ENCODE results near the gene PIP5K1C.

DNA sequence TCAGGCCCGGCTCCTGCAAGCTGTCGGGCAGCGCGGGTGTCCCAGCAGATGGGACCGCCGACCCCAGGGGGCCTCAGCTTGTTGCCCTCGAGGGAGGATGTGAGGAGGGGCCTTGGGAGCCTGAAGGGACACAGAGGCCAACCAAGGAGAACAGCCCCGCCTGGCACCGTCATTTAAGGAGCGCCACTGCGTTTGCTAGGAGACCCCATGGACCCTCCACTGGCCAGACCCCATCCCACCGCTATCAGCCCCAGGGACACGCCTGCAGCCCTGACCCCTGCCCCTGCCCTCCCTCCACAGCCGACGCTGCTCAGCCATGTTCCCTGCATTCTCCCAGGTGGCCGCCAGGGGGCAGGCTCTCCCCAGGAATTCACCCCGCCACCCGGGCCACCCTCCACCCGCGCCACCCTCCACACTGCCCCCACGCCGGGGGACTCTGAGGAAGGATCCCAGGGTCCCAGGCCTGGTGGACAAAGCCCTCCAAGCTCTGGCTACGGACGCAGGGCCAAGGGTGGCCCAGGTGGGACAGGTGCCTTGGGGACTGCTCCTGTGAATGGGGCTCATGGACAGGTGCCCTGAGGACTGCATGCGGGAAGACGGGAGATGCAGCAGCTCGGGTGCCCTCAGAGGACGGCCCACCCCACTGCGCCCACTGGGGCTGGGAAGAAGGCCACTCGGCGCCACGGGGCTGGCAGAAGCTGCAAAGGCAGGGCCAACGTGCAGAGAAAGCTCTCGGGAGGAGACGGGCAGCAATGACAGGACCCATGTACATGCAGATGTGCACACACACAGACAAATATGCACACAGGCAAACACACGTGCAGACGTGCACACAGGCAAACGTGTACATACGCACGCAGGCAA, 34.4 kb downstream of the PIP5K1C start:
- TF ChIP-seq CTCF (IDR thresholded peaks at IDR 0.05) (peak; percentile 96), EZH2 (IDR thresholded peaks at IDR 0.05) (no peak)
